Heart left ventricle (tissue), 16 donors: ENCODE data around the gene PPP1R1B. TPM values are rescaled to one million over a fixed set of nuclear protein-coding genes. Genes with fewer than 3 reads are reported as not detected.

ENCODE experiments used
- ATAC-seq, 4 donors: fragments of 200-7000 bp; cut with Tn5 transposase; one replicate each; pipeline ENCODE4 v1.9.1; 2020 to 2022; ENCODE audit warnings: moderate library complexity in 4 of 4, mild to moderate bottlenecking in 3 of 4, moderate number of reproducible peaks in 1 of 4
- DNase-seq, 5 donors: peaks; one replicate each; pipeline ENCODE4 v3.0.0-alpha.2; 2020
- H3K27ac ChIP-seq, 12 donors: fragments of 200-600 bp; sonication (generic) in 4 of 12; one replicate each; pipeline versions ENCODE4 v1.5.0 to v1.8.0; 2016 to 2022; ENCODE audit warnings: mild to moderate bottlenecking in 2 of 12
- H3K27me3 ChIP-seq, 9 donors: fragments of 200-600 bp; sonication (generic) in 2 of 9; one replicate each; pipeline versions ENCODE4 v1.5.1 to v1.8.0; 2016 to 2022; ENCODE audit warnings: mild to moderate bottlenecking in 3 of 9
- H3K36me3 ChIP-seq, 9 donors: fragments of 200-600 bp; sonication (generic) in 2 of 9; one replicate each; pipeline versions ENCODE4 v1.5.0 to v1.8.0; 2018 to 2022; ENCODE audit warnings: mild to moderate bottlenecking in 2 of 9
- H3K4me1 ChIP-seq, 12 donors: fragments of 200-600 bp; sonication (generic) in 4 of 12; one replicate each; pipeline versions ENCODE4 v1.5.0 to v1.8.0; 2016 to 2022; ENCODE audit warnings: mild to moderate bottlenecking in 3 of 12
- H3K4me3 ChIP-seq, 12 donors: fragments of 200-600 bp; sonication (generic) in 4 of 12; one replicate each; pipeline versions ENCODE4 v1.5.0 to v1.8.0; 2017 to 2022; ENCODE audit warnings: mild to moderate bottlenecking in 9 of 12, moderate library complexity in 4 of 12
- H3K9me3 ChIP-seq, 12 donors: fragments of 200-600 bp; sonication (generic) in 4 of 12; one replicate each; pipeline versions ENCODE4 v1.5.0 to v1.8.0; 2016 to 2022; ENCODE audit warnings: mild to moderate bottlenecking in 1 of 12
- CTCF ChIP-seq, 12 donors: fragments of 200-600 bp; sonication (generic) in 4 of 12; IDR thresholded peaks; one replicate each; pipeline versions ENCODE4 v1.5.0 to v1.8.0; 2018 to 2022; ENCODE audit warnings: antibody characterized with exemption in 12 of 12, mild to moderate bottlenecking in 5 of 12
- POLR2A ChIP-seq, 2 donors: fragments of 450-650 bp; IDR thresholded peaks; one replicate each; pipeline ENCODE4 v1.6.1; 2017; ENCODE audit warnings: antibody characterized with exemption in 2 of 2, mild to moderate bottlenecking in 2 of 2, moderate library complexity in 2 of 2
- WGBS, 4 donors: extraction: QIAGEN DNeasy Blood & Tissue Kit in 2 of 4; methylation state at CpG; one replicate each; pipeline versions ENCODE4 v1.1.5 to v1.1.7; 2013 to 2018; 5-methylcytosine and 5-hydroxymethylcytosine counted together
- intact Hi-C, 10 donors: fragments of 100-400 bp; cut with DNase I; formaldehyde crosslinking; loops; one replicate each; pipeline versions ENCODE4 v1.11.1 to v1.14.2; 2022
- polyA plus RNA-seq, 2 donors: library from polyadenylated mRNA; stranded (reverse); fragments of 200-250 nt; gene quantifications; one replicate each; pipeline ENCODE4 v1.2.3, GENCODE V29; 2013
- total RNA-seq, 9 donors: library from RNA; depleted of rRNA in 2 of 9; stranded (reverse); fragments of >200 nt in 2 of 9; fragmentation: NEBNext Ultra II Directional in 3 of 9; extraction: Animal tissue kit (Norgen Biotek cat#: 25700) in 3 of 9; gene quantifications; one replicate each; pipeline versions ENCODE4 v1.1.0 to v1.2.4, GENCODE V29; 2016 to 2023
- donor health status: ischemic (EF 13 %, LVEDD 7.1; RV severe dilation, severe dysfunction).
- donor health status: healthy with polysubstance abuse.
- donor health status: DM: no; HTN: yes; CAD: no.
- donor health status: DM: no; HTN: no; CAD: no.
- donor health status: ischemic (EF 25% LVEDD 6.9; RV normal size, moderate dysfunction).
- donor health status: ischemic (EF 25% LVEDD 5.7; RV mildly dilated, moderate dysfunction).
- donor health status: healthy.
- donor health status: DM: yes; HTN: yes; CAD: no.
- donor health status: ischemic (EF 35%, LVEDD 5.7; RV mildly dilated, moderate dysfunction).
- donor health status: nonischemic (EF 11% LVEDD 7.7; RV severe dilation, severe dysfunction).
- donor health status: DM: yes; HTN: yes; CAD: no.
- donor health status: PGD.
- donor health status: ischemic (EF 29% LVEDD 5.4; RV normal size, mild dysfunction).
- donor health status: nonischemic (EF 23%, LVEDD 6.1; RV moderate dilation, normal function).

The PPP1R1B gene
- total and polyA plus RNA-seq, 11 donors = 0.54 to 5.8 (median 0.88) TPM; not detected in 1

GRCh38 chr17:39617100-39617445 lies 9.7 kb upstream of the PPP1R1B start:
- Histone ChIP-seq H3K27ac (no peak overlapping the region), H3K4me1 (peaks cover 0 to 19% (median 5%) of the 10 kb centered on the region in 12 donors), H3K27me3 (peaks cover 0 to 39% (median 4%) of the 10 kb centered on the region in 9 donors), H3K9me3 (no peaks in the 10 kb centered on the region), H3K4me3 (peak overlapping the region in 9 of 12 donors; percentile 21 to 86 (median 63)), H3K36me3 (no peaks in the 10 kb centered on the region)
- DNase-seq = no peak
- 75 to 100% (median 83%) methylated on average over 3 of the region's 3 CpGs for WGBS, 4 donors
- intact Hi-C loops = loop anchor here in 1 of 10 donors (5.0 kb wide), 1 partner anchor 45 kb away; no protein-coding TSS in a partner anchor
- TF ChIP-seq POLR2A (IDR thresholded peaks at IDR 0.05) (no peak), CTCF (IDR thresholded peaks at IDR 0.05) (no peak)
- ATAC-seq = no peak

- ATAC-seq = peak in 3 of 4 donors; percentile 39 to 57 (median 51)
- peaks cover 0 to 33% (median 3%) of the 10 kb centered on the region in 9 donors for H3K27me3 ChIP-seq
- peak overlapping the region in 8 of 12 donors; percentile 25 to 62 (median 46) for H3K27ac ChIP-seq
- H3K4me1 ChIP-seq = peaks cover 0 to 22% (median 7%) of the 10 kb centered on the region in 12 donors
- no peaks in the 10 kb centered on the region for H3K36me3 ChIP-seq
- H3K9me3 ChIP-seq = no peaks in the 10 kb centered on the region
- peak overlapping the region; percentile 21 to 86 (median 57) for H3K4me3 ChIP-seq
- peak; percentile 63 to 85 (median 68) for DNase-seq
- TF ChIP-seq POLR2A (IDR thresholded peaks at IDR 0.05) = no peak
- TF ChIP-seq CTCF (IDR thresholded peaks at IDR 0.05) = no peak
- 1 to 2% (median 1%) methylated on average over 28 to 79 of the region's 79 CpGs for WGBS, 4 donors
- intact Hi-C loops = loop anchor here in 1 of 10 donors (5.0 kb wide), 1 partner anchor 45 kb away; no protein-coding TSS in a partner anchor
Measured at GRCh38 chr17:39617446-39618245, 9.1 kb upstream of the PPP1R1B start.

DNA sequence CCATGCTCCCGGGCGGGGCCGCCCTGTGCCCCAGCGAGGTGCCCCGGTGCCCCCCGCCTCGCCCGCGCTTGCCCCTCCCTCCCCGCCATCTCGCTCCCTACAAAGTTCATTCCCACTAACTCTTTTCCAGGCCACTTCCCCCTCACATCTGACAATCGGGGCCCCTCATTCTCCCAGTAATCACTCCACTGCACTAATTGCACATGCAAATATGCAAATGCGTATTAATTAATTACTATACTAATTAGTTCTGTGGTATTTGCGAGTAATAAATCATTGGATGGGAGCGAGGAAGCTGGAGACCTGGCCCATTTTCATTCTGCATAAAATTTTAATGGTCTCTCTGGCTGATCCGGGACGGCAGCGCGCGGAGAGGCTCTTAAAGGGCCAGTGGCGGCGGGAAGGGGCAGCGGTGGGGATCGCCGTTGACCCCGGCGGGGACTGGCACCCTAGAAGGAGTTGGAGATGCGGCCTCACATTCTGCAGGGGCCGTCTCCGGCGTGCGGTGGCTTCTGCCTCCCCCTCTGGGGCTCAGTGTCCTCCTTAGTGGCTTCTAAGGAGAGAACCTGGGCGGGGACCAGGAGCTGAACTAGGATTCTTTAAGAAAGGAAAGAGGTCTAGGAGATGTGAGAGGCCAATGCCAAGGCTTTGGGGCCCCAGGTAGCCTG lies 8.4 kb upstream of the PPP1R1B start:
- peaks cover 0 to 25% (median 9%) of the 10 kb centered on the region in 12 donors for H3K4me1 ChIP-seq
- H3K27ac ChIP-seq = peak overlapping the region in 8 of 12 donors; percentile 25 to 62 (median 46)
- DNase-seq = no peak
- 2 to 3% (median 2%) methylated on average over 32 to 33 of the region's 33 CpGs for WGBS, 4 donors
- intact Hi-C loops = loop anchor here in 1 of 10 donors (5.0 kb wide), 1 partner anchor 46 kb away; no protein-coding TSS in a partner anchor
- no peak for ATAC-seq
- peaks cover 0 to 26% (median 3%) of the 10 kb centered on the region in 9 donors for H3K27me3 ChIP-seq
- H3K9me3 ChIP-seq = no peaks in the 10 kb centered on the region
- no peaks in the 10 kb centered on the region for H3K36me3 ChIP-seq
- TF ChIP-seq CTCF (IDR thresholded peaks at IDR 0.05) (no peak), POLR2A (IDR thresholded peaks at IDR 0.05) (no peak)
- H3K4me3 ChIP-seq = peak overlapping the region; percentile 21 to 86 (median 57)
